SIG-M5 (cell line): ENCODE data around the gene MET.
"Not testable (repeated sequence)": the region's sequence is repeated elsewhere in the genome, so short reads cannot be mapped to it uniquely, and the experiment has no call there.

Experiments
- DNase-seq: peaks from one replicate; lab custom pipeline; 2025; lab: John Stamatoyannopoulos, UW

Gene MET

GRCh38 chr7:116811768-116812167 lies 139.8 kb downstream of the MET start:
- no peak for DNase-seq

- DNase-seq, result no peak
These were observed 140.9 kb downstream of the MET start for GRCh38 chr7:116812860-116813259.

- not testable (repeated sequence) for DNase-seq
These were observed 141.4 kb downstream of the MET start for GRCh38 chr7:116813371-116813770.

GRCh38 chr7:116815041-116815440 lies 143.0 kb downstream of the MET start:
- DNase-seq, result no peak

- no peak for DNase-seq
These were observed 148.2 kb downstream of the MET start for GRCh38 chr7:116820149-116820548.

- DNase-seq, result not testable (repeated sequence)
These were observed 149.7 kb downstream of the MET start for GRCh38 chr7:116821647-116822046.

GRCh38 chr7:116824449-116824848 lies 152.5 kb downstream of the MET start:
- DNase-seq, result no peak

- DNase-seq, result no peak
These were observed 156.3 kb downstream of the MET start for GRCh38 chr7:116828281-116828680.

GRCh38 chr7:116829041-116829440 lies 157.0 kb downstream of the MET start:
- no peak for DNase-seq

GRCh38 chr7:116829493-116829892 lies 157.5 kb downstream of the MET start:
- DNase-seq, result no peak

GRCh38 chr7:116832692-116833091 lies 160.7 kb downstream of the MET start:
- no peak for DNase-seq

- DNase-seq, result no peak
These were observed 163.0 kb downstream of the MET start for GRCh38 chr7:116834815-116835504.

- no peak for DNase-seq
These were observed 164.1 kb downstream of the MET start for GRCh38 chr7:116836048-116836447.

- no peak for DNase-seq
These were observed 164.9 kb downstream of the MET start for GRCh38 chr7:116836911-116837310.

GRCh38 chr7:116837586-116837985 lies 165.6 kb downstream of the MET start:
- DNase-seq, result no peak

- no peak for DNase-seq
These were observed 168.3 kb downstream of the MET start for GRCh38 chr7:116840256-116840655.

GRCh38 chr7:116842371-116842770 lies 170.4 kb downstream of the MET start:
- DNase-seq, result no peak

- DNase-seq, result no peak
These were observed 171.4 kb downstream of the MET start for GRCh38 chr7:116843378-116843777.
